ENCODE data around the gene KLLN.
"Not testable (repeated sequence)": the region's sequence is repeated elsewhere in the genome, so short reads cannot be mapped to it uniquely, and the experiment has no call there.

The KLLN gene

DNA sequence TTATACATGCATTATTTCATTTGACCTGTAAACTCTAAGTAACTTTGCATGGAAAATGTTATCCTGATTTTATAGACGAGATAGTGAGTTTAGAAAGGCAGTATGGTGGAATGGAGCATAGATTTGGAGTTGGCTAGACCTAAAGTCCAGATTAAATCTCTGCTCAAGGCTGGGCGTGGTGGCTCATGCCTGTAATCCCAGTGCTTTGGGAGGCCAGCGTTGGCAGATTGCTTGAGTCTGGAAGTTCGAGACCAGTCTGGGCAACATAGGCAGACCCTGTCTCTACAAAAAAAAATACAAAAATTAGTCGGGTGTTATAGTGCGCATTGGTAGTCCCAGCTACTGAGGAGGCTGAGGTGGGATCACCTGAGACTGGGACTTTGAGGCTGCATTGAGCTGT is 9.5 kb upstream of the KLLN start:
- TF ChIP-seq, protein P1, sequence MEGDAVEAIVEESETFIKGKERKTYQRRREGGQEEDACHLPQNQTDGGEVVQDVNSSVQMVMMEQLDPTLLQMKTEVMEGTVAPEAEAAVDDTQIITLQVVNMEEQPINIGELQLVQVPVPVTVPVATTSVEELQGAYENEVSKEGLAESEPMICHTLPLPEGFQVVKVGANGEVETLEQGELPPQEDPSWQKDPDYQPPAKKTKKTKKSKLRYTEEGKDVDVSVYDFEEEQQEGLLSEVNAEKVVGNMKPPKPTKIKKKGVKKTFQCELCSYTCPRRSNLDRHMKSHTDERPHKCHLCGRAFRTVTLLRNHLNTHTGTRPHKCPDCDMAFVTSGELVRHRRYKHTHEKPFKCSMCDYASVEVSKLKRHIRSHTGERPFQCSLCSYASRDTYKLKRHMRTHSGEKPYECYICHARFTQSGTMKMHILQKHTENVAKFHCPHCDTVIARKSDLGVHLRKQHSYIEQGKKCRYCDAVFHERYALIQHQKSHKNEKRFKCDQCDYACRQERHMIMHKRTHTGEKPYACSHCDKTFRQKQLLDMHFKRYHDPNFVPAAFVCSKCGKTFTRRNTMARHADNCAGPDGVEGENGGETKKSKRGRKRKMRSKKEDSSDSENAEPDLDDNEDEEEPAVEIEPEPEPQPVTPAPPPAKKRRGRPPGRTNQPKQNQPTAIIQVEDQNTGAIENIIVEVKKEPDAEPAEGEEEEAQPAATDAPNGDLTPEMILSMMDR (IDR thresholded peaks at IDR 0.05; ENCODE audit: low read length): no peak
- TF ChIP-seq EZH2phosphoT487 (IDR thresholded peaks at IDR 0.05; ENCODE audit: low read length) (no peak), EZH2 (optimal IDR thresholded peaks at IDR 0.05; ENCODE audit: low read depth, low read length) (no peak)
- Histone ChIP-seq H3K4me2 (ENCODE audit: low read depth, low read length) (no peak overlapping the region), H3K4me3 (ENCODE audit: low read length) (no peak overlapping the region)

DNA sequence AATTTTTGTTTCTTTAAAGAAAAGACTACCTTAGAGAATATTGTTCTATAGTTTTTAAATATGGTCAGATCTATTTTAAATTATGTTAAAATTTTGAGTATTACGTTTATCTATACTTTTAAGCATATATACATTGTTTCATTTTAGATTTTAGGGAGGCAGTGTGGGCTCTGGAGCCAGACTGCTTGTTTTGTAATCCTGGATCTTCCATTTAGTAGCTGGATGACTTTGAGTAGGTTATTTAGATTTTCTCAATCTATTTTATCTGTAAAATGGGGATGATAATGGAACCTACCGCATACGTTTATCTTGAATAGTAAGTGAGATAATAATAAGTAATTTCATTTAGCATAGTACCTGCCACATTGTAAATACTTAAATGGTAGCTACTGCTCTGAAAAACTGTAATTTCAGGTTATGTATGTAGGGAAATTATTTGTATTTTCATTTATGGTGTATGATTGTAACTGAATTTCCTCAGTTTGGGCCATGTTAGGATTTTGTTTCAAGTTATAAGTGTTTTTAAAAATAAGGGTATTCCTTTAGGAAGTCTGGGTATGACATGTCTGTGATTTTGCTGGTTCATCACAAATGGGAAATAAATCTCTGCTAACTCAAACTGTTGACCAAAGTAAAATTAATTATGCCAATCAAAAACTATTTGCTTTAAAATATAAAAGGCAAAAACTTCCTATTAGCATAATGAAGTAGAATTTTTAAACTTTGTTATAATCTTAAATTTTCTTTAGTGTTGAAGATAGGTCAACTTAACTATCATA is 6.6 kb upstream of the KLLN start:
- peaks cover 10% of the 10 kb centered on the region for H3F3A ChIP-seq (ENCODE audit: insufficient read depth, low read length)
- peaks cover 22% of the 10 kb centered on the region for H4K20me1 ChIP-seq (ENCODE audit: insufficient read depth, low read length)
- TF ChIP-seq EZH2 (optimal IDR thresholded peaks at IDR 0.05; ENCODE audit: low read depth, low read length) (no peak), EZH2phosphoT487 (IDR thresholded peaks at IDR 0.05; ENCODE audit: low read length) (no peak)
- TF ChIP-seq, protein P1 (IDR thresholded peaks at IDR 0.05; ENCODE audit: low read length): no peak
- DNase-seq: no peak
- H3K9ac ChIP-seq (ENCODE audit: low read length): no peak overlapping the region
- 0 out of 2 replicates have a peak overlapping the region, but pooled peaks have one; percentile 21 for H3K4me2 ChIP-seq (ENCODE audit: low read depth, low read length)
- H3K36me3 ChIP-seq (replicated peaks; ENCODE audit: insufficient read depth, low read length): no peaks in the 10 kb centered on the region; the same call in 1 of the 2 replicates
- H3K9me2 ChIP-seq (replicated peaks; ENCODE audit: insufficient read depth, low read length): no peaks in the 10 kb centered on the region
- H3K9me3 ChIP-seq (replicated peaks; ENCODE audit: insufficient read depth, low read length): no peaks in the 10 kb centered on the region
- H3K27ac ChIP-seq (ENCODE audit: low read length): no peak overlapping the region
- H2AFZ ChIP-seq (ENCODE audit: low read length): no peak overlapping the region
- H3K79me2 ChIP-seq (ENCODE audit: low read length): peaks cover 100% of the 10 kb centered on the region
- H3K4me1 ChIP-seq (ENCODE audit: low read length): peaks cover 12% of the 10 kb centered on the region
- no peak overlapping the region for H3K4me3 ChIP-seq (ENCODE audit: low read length)
- H3K27me3 ChIP-seq (replicated peaks; ENCODE audit: insufficient read depth, low read length): no peaks in the 10 kb centered on the region

More for the DNA sequence above, 9.5 kb upstream of the KLLN start:
- H3K79me2 ChIP-seq (ENCODE audit: low read length): peaks cover 99% of the 10 kb centered on the region
- no peaks in the 10 kb centered on the region for H3K9me3 ChIP-seq (replicated peaks; ENCODE audit: insufficient read depth, low read length)
- no peak overlapping the region for H3K27ac ChIP-seq (ENCODE audit: low read length)
- no peak for DNase-seq
- H4K20me1 ChIP-seq (ENCODE audit: insufficient read depth, low read length): peaks cover 18% of the 10 kb centered on the region
- H2AFZ ChIP-seq (ENCODE audit: low read length): no peak overlapping the region
- H3K9me2 ChIP-seq (replicated peaks; ENCODE audit: insufficient read depth, low read length): no peaks in the 10 kb centered on the region
- peaks cover 12% of the 10 kb centered on the region for H3K4me1 ChIP-seq (ENCODE audit: low read length)
- H3K36me3 ChIP-seq (replicated peaks; ENCODE audit: insufficient read depth, low read length): no peaks in the 10 kb centered on the region; the same call in 1 of the 2 replicates
- no peaks in the 10 kb centered on the region for H3K27me3 ChIP-seq (replicated peaks; ENCODE audit: insufficient read depth, low read length)
- no peak overlapping the region for H3K9ac ChIP-seq (ENCODE audit: low read length)
- H3F3A ChIP-seq (ENCODE audit: insufficient read depth, low read length): no peaks in the 10 kb centered on the region; the same call in 1 of the 2 replicates

DNA sequence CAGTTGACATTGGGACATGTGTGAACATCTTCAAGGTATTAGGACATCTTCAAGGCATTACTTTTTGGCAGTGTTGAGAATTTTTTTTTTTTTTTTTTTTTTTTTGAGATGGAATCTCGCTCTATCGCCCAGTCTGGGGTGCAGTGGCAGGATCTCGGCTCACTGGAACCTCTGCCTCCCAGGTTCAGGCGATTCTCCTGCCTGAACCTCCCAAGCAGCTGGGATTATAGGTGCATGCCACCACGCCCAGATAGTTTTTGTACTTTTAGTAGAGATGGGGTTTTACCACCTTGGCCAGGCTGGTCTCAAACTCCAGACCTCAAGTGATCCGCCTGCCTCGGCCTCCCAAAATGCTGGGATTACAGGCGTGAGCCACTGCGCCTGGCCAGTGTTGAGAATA is 5.8 kb upstream of the KLLN start:
- not testable (repeated sequence) for H3K4me3 ChIP-seq (ENCODE audit: low read length); H3K27ac ChIP-seq (ENCODE audit: low read length)
- peak overlapping the region; percentile 64; the same call in 1 of the 2 replicates for H3K4me2 ChIP-seq (ENCODE audit: low read depth, low read length)

DNA sequence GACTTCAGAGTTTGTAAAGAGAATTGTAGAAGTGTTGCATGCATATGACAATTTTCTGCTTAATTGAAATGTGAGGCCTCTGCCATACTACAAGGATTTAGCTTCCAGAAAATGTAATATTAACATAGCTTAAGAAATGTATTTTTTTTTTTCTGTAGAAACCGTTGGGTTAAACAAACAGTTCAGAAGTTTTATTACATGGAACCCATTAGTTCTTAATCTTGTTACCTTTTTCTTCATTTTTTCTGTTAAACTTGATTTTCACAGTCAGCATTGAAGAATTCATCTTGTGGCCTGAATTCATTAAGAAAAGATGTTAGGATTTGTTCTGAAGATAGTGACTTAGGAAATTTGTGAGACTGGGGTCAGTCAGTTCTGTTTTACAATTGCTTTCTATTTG is 4.9 kb upstream of the KLLN start:
- Histone ChIP-seq H4K20me1 (ENCODE audit: insufficient read depth, low read length) (peaks cover 21% of the 10 kb centered on the region), H3K36me3 (replicated peaks; ENCODE audit: insufficient read depth, low read length) (no peaks in the 10 kb centered on the region; the same call in 1 of the 2 replicates), H3K9ac (ENCODE audit: low read length) (peak overlapping the region; percentile 85; the same call in 1 of the 2 replicates), H3K4me2 (ENCODE audit: low read depth, low read length) (peak overlapping the region; percentile 64), H3K9me3 (replicated peaks; ENCODE audit: insufficient read depth, low read length) (no peaks in the 10 kb centered on the region), H3K4me1 (ENCODE audit: low read length) (peaks cover 12% of the 10 kb centered on the region), H2AFZ (ENCODE audit: low read length) (no peak overlapping the region), H3K9me2 (replicated peaks; ENCODE audit: insufficient read depth, low read length) (no peaks in the 10 kb centered on the region), H3K27me3 (replicated peaks; ENCODE audit: insufficient read depth, low read length) (no peaks in the 10 kb centered on the region), H3K27ac (ENCODE audit: low read length) (no peak overlapping the region), H3K79me2 (ENCODE audit: low read length) (peaks cover 94% of the 10 kb centered on the region), H3F3A (ENCODE audit: insufficient read depth, low read length) (peaks cover 15% of the 10 kb centered on the region), H3K4me3 (ENCODE audit: low read length) (peak overlapping the region; percentile 89)
- no peak for TF ChIP-seq EZH2phosphoT487 (IDR thresholded peaks at IDR 0.05; ENCODE audit: low read length)
- TF ChIP-seq, protein P1 (IDR thresholded peaks at IDR 0.05; ENCODE audit: low read length): no peak
- TF ChIP-seq EZH2 (optimal IDR thresholded peaks at IDR 0.05; ENCODE audit: low read depth, low read length): no peak
- DNase-seq: no peak

More for the DNA sequence above, 5.8 kb upstream of the KLLN start:
- Histone ChIP-seq H3K4me1 (ENCODE audit: low read length) (peaks cover 12% of the 10 kb centered on the region), H3K79me2 (ENCODE audit: low read length) (peaks cover 100% of the 10 kb centered on the region), H4K20me1 (ENCODE audit: insufficient read depth, low read length) (peaks cover 22% of the 10 kb centered on the region), H3F3A (ENCODE audit: insufficient read depth, low read length) (peaks cover 15% of the 10 kb centered on the region)
- H3K9me2 ChIP-seq (replicated peaks; ENCODE audit: insufficient read depth, low read length); H3K9me3 ChIP-seq (replicated peaks; ENCODE audit: insufficient read depth, low read length); DNase-seq; H3K27me3 ChIP-seq (replicated peaks; ENCODE audit: insufficient read depth, low read length); H3K36me3 ChIP-seq (replicated peaks; ENCODE audit: insufficient read depth, low read length); H3K9ac ChIP-seq (ENCODE audit: low read length); H2AFZ ChIP-seq (ENCODE audit: low read length): not testable (repeated sequence)
